GM12892 (cell line): Measurements from ENCODE around the gene LRRC74A.

Source experiments
- POLR2A ChIP-seq: IDR thresholded peaks from 2 replicates; pipeline ENCODE4 v1.6.1; 2011; ENCODE audit warnings: low read depth, low read length, control low read depth
- POLR2AphosphoS5 ChIP-seq: IDR thresholded peaks from 2 replicates; pipeline ENCODE4 v1.6.1; 2011; ENCODE audit warnings: low read depth, low read length, control low read depth
- TAF1 ChIP-seq: IDR thresholded peaks from 2 replicates; pipeline ENCODE4 v1.6.1; 2011; ENCODE audit warnings: low read depth, mild to moderate bottlenecking, control low read depth, low read length, borderline replicate concordance

DNA sequence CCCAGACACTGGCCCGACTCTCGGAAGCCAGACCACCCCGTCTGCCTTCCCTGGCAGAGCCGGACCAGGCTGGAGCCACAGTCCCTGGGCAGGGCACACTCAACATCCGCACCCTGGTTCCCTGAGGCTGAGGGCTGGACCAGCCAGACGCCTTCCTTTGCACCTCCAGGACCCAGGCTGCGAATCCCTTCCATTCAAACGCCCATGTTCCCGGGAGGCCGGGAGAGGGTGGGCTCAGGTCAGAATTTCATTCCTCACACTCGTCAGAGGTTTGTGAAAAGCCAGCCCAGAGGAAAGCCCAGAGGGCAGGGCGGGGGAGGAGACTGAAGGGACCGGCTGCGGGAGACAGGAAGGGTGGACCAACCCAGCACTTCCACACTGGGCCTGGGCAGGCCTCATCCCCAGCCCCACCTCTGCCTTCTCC, 58.7 kb downstream of the LRRC74A start:
- TF ChIP-seq POLR2AphosphoS5 (no peak), POLR2A (no peak), TAF1 (no peak)
